Left lobe of liver (tissue), 2 donors: ENCODE data around the gene PRIMPOL. TPM values are rescaled to one million over a fixed set of nuclear protein-coding genes. Genes with fewer than 3 reads are reported as not detected.
"Not testable (repeated sequence)": the region's sequence is repeated elsewhere in the genome, so short reads cannot be mapped to it uniquely, and the experiment has no call there.

Experiments used
- ATAC-seq: fragments of 200-7000 bp; cut with Tn5 transposase; one replicate; pipeline ENCODE4 v1.9.1; 2020; ENCODE audit warnings: mild to moderate bottlenecking, moderate library complexity
- DNase-seq: peaks from one replicate; pipeline ENCODE4 v3.0.0-alpha.2; 2020; ENCODE audit warnings: low spot score
- total RNA-seq: library from RNA; stranded (reverse); gene quantifications from one replicate; pipeline ENCODE4 v1.2.1, GENCODE V29; 2021
- donor health status: DM: no; HTN: no; CAD: no; lungs with moderate emphysema.
- donor health status: DM: no; HTN: yes; CAD: no.

The PRIMPOL gene
- total RNA-seq, 1 donor from 2014 or later: 5.9 TPM

DNA sequence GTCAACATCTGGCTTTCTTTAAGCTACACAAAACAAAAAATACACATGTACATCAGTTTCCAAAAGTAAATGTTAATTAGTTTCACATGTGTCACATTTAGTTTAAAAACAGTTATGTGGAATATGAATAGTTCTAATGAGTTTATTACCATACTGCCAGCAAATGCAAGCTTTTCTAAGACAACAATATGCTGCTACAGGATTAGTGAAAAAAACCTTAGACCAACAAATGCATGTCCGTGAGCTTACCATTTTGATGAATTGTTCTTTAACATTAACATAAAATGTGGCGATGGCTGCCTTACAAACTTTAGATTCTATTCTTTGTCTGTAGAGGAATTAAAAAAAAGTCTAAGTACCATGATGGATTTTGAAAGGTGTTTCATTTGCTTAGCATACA is 52.6 kb downstream of the PRIMPOL start:
- ATAC-seq: no peak
- DNase-seq: no peak

DNA sequence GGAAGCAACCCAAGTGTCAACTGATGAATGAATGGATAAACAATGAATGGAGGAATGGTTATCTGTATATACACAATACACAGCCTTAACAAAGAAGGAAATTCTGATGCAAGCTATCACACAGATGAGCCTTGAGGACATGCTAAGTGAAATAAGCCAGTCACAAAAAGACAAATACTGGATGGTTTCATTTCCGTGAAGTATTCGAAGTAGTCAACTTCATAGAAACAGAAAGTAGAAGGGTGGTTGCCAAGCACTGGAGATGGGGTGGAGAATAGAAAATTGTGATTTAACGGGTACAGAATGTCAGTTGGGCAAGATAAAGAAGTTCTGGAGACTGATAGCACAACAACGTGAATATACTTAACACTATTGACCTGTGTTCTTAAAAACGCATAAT is 56.2 kb downstream of the PRIMPOL start:
- DNase-seq (no peak), ATAC-seq (no peak)

- ATAC-seq (no peak), DNase-seq (no peak)
Measured at GRCh38 chr4:184706453-184706852, 56.9 kb downstream of the PRIMPOL start.

- no peak for DNase-seq
- no peak for ATAC-seq
Measured at GRCh38 chr4:184712322-184712721, 62.8 kb downstream of the PRIMPOL start.

DNA sequence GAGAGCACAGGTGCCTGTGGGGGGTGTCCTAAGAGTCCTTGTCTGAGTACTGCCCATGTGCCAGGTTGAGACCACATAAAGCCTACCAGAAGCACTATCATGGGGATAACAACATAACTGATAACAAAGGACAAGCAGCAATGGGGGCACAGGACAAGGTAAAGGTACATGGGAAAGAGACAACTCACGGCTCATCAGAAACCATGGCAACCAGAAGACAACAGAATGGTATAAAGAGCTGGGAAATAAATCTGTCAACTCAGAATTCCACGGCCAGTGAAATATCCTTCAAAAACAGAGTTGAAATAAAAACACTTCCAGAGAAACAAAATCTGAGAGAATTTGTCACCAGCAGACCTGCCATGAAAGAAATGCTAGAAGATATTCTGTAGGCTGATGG is 64.3 kb downstream of the PRIMPOL start:
- ATAC-seq (no peak), DNase-seq (no peak)

DNA sequence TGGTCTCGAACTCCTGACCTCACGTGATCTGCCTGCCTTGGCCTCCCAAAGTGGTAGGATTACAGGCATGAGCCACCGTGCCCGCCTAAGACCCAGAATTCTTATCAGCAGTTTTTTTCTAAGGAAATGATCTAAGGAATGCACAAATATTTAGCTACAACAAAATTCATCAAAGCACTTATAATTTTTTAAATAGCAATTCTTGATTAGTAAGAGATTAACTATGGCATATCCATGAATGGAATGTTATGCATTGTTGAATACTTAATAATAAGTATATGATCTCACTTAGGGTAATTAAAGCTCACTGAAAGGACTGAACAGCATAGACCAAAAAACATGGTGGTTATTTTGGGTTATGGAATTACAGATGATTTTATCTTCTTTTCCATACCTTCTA is 66.0 kb downstream of the PRIMPOL start:
- ATAC-seq (no peak), DNase-seq (no peak)

- no peak for ATAC-seq
Measured at GRCh38 chr4:184719407-184719806, 69.9 kb downstream of the PRIMPOL start.

DNA sequence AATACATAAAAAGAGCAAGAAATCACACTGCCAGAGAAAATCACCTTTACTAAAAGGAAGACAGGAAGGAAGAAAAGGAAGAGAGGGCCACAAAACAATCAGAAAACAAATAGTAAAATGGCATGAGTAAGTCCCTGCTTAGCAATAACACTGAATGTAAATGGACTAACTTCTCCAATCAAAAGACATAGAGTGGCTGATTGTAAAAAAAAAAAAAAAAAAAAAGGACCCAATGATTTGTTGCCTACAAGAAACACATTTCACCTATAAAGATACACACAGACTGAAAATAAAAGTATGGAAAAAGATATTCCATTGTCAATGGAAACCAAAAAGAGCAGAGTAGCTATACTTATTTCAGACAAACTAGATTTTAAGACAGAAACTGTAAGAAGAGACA is 71.7 kb downstream of the PRIMPOL start:
- no peak for ATAC-seq
- no peak for DNase-seq

More at GRCh38 chr4:184719407-184719806, 69.9 kb downstream of the PRIMPOL start:
- no peak for DNase-seq

GRCh38 chr4:184722798-184723197 is 73.3 kb downstream of the PRIMPOL start:
- DNase-seq (no peak), ATAC-seq (no peak)

GRCh38 chr4:184727430-184727829 is 77.9 kb downstream of the PRIMPOL start:
- ATAC-seq: no peak

DNA sequence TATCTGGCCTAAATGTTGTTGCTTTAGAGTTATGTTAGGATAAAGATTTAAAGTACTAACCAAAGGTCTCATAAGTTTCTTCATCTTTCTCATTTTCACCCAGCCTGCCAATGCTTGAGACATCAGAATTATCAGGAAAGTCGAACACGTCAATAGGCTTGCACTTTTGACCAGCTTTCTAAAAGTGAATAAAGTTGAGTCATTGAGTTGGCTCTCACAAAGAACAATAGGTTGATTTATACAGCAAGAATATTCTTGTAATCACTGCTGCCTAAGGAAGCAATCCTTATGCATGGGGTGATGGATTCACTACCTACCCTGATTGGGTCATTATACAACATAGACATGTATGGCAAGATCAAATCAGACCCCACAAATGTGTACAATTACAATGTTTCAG is 79.3 kb downstream of the PRIMPOL start:
- ATAC-seq (no peak), DNase-seq (no peak)

More at GRCh38 chr4:184727430-184727829, 77.9 kb downstream of the PRIMPOL start:
- no peak for DNase-seq

DNA sequence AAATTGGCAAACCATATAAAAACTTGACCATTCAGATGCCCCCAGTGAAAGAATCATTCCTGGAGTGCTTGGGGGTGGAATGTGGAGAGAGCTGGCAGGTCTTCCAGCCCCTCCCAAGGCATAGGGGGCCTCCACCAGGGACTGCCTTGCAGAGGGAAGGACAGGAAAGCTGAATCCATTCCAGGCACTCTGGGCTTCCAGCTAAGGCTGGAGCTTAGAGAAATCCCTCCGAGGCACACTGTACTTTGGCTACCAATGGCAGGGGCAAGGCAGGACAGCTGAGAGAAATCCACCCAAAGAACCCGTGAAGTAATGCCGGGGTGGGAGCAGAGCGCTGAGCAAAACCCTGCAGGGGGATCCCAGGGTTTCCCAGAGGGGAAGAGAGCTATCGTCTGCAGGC is 80.4 kb downstream of the PRIMPOL start:
- no peak for DNase-seq
- no peak for ATAC-seq

- DNase-seq: no peak
- ATAC-seq: no peak
Measured at GRCh38 chr4:184731056-184731455, 81.5 kb downstream of the PRIMPOL start.

- ATAC-seq (no peak), DNase-seq (no peak)
Measured at GRCh38 chr4:184732126-184732525, 82.6 kb downstream of the PRIMPOL start.

GRCh38 chr4:184733654-184734524 is 84.4 kb downstream of the PRIMPOL start, which contains the start of gene CENPU:
CENPU (minus strand) TSS chr4:184734096; CDS start chr4:184734062, 34 bp downstream.
- DNase-seq: peak; percentile 98
- ATAC-seq: peak; percentile 97

GRCh38 chr4:184734758-184735157 is 85.2 kb downstream of the PRIMPOL start:
- ATAC-seq (no peak), DNase-seq (no peak)

- DNase-seq, ATAC-seq: not testable (repeated sequence)
Measured at GRCh38 chr4:184739575-184739974, 90.0 kb downstream of the PRIMPOL start.

GRCh38 chr4:184740980-184741391 is 91.4 kb downstream of the PRIMPOL start:
- ATAC-seq: no peak
- no peak for DNase-seq

DNA sequence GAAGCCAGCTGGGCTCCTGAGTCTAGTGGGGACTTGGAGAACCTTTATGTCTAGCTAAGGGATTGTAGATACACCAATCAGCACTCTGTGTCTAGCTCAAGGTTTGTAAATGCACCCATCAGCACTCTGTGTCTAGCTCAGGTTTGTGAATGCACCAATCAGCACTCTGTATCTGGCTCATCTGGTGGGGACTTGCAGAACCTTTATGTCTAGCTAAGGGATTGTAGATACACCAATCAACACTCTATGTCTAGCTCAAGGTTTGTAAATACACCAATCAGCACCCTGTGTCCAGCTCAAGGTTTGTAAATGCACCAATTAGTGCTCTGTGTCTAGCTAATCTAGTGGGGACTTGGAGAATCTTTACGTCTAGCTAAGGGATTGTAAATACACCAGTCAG is 92.1 kb downstream of the PRIMPOL start:
- ATAC-seq, DNase-seq: not testable (repeated sequence)

- DNase-seq: no peak
- ATAC-seq: no peak
Measured at GRCh38 chr4:184743650-184744049, 94.1 kb downstream of the PRIMPOL start.

- ATAC-seq: no peak
- DNase-seq: no peak
Measured at GRCh38 chr4:184744236-184744635, 94.7 kb downstream of the PRIMPOL start.
